H1 (cell line): ENCODE measurements around the gene SCMH1. TPM values are rescaled to one million over a fixed set of nuclear protein-coding genes. Genes with fewer than 3 reads are reported as not detected.

Experiments
- CTCF ChIA-PET: fragments of 300-600 bp; sonication (Branson Sonifier 250); formaldehyde crosslinking; loops from one replicate; lab custom pipeline; 2021; ENCODE audit not compliant: partially characterized antibody; lab: Charles Lee
- POLR2A ChIA-PET: fragments of 300-600 bp; sonication (Branson Sonifier 250); formaldehyde crosslinking; loops from one replicate; lab custom pipeline; 2021; ENCODE audit warnings: inconsistent platforms; ENCODE audit not compliant: partially characterized antibody; lab: Charles Lee
- DNase-seq, 2 experiments: peaks; one replicate each; pipeline versions ENCODE4 v3.0.0 to v3.0.0-alpha.2; 2010 to 2022; ENCODE audit warnings: low spot score in 2 of 2, low read depth in 1 of 2, mixed read lengths in 1 of 2
- FAIRE-seq: peaks from 2 replicates; lab custom pipeline; 2011; peaks lifted over from hg19 to GRCh38; lab: Jason Lieb, UNC
- H2AFZ ChIP-seq: 2 replicates; pipeline ENCODE4 v1.8.1; 2012; ENCODE audit warnings: low read length, inconsistent platforms
- H2AK5ac ChIP-seq: 2 replicates; pipeline ENCODE4 v1.6.1; 2013; ENCODE audit warnings: low read depth, low read length
- H2BK120ac ChIP-seq: replicated peaks from 2 replicates; pipeline ENCODE3; 2013; ENCODE audit warnings: low read depth, low read length, inconsistent platforms
- H2BK12ac ChIP-seq: 2 replicates; pipeline ENCODE4 v1.6.1; 2013; ENCODE audit warnings: low read depth, low read length
- H2BK15ac ChIP-seq: 2 replicates; pipeline ENCODE4 v1.6.1; 2013; ENCODE audit warnings: low read length
- H2BK20ac ChIP-seq: 2 replicates; pipeline ENCODE4 v1.6.1; 2013; ENCODE audit warnings: low read length
- H2BK5ac ChIP-seq: 2 replicates; pipeline ENCODE4 v1.6.1; 2013; ENCODE audit warnings: low read depth, low read length
- H3K14ac ChIP-seq: 2 replicates; pipeline ENCODE4 v1.6.1; 2013; ENCODE audit warnings: inconsistent platforms; ENCODE audit not compliant: insufficient read length
- H3K18ac ChIP-seq: 2 replicates; pipeline ENCODE4 v1.6.1; 2013; ENCODE audit warnings: low read length; ENCODE audit errors: extremely low read depth
- H3K23ac ChIP-seq: 2 replicates; pipeline ENCODE4 v1.6.1; 2013; ENCODE audit warnings: inconsistent platforms; ENCODE audit not compliant: insufficient read length
- H3K23me2 ChIP-seq: 2 replicates; pipeline ENCODE4 v1.6.1; 2013; ENCODE audit warnings: low read depth, low read length
- H3K27ac ChIP-seq: 2 replicates; pipeline ENCODE4 v1.6.1; 2011; ENCODE audit warnings: low read depth, low read length, inconsistent platforms
- H3K27me3 ChIP-seq, 4 experiments: replicated peaks in 1 of 4; 1 replicate in 1 of 4; 2 replicates in 3 of 4; pipeline versions ENCODE4 v1.6.1 to v1.8.1; 2011 to 2013; ENCODE audit warnings: low read length in 3 of 4, mild to moderate bottlenecking in 3 of 4, inconsistent platforms in 2 of 4, mixed read lengths in 2 of 4, moderate library complexity in 1 of 4; ENCODE audit not compliant: control insufficient read depth in 3 of 4, insufficient read depth in 3 of 4; ENCODE audit errors: extremely low read depth in 1 of 4
- H3K36me3 ChIP-seq, 4 experiments: 2 replicates each; pipeline versions ENCODE4 v1.6.1 to v1.8.1; 2011 to 2013; ENCODE audit warnings: mild to moderate bottlenecking in 4 of 4, low read length in 3 of 4, moderate library complexity in 2 of 4, control low read depth in 1 of 4, inconsistent platforms in 1 of 4; ENCODE audit not compliant: insufficient read depth in 4 of 4, control insufficient read depth in 2 of 4
- H3K4ac ChIP-seq: replicated peaks from 2 replicates; pipeline ENCODE3; 2013; ENCODE audit warnings: low read length, low read depth, mixed read lengths, inconsistent platforms; ENCODE audit not compliant: insufficient read length
- H3K4me1 ChIP-seq, 4 experiments: replicated peaks in 1 of 4; 1 replicate in 1 of 4; 2 replicates in 3 of 4; pipeline versions ENCODE4 v1.6.1 to v1.8.1; 2011 to 2013; ENCODE audit warnings: low read length in 3 of 4, inconsistent platforms in 2 of 4, mixed read lengths in 1 of 4; ENCODE audit not compliant: insufficient read depth in 4 of 4, control insufficient read depth in 3 of 4
- H3K4me2 ChIP-seq, 2 experiments: 2 replicates each; pipeline versions ENCODE4 v1.6.1 to v1.8.1; 2011 to 2013; ENCODE audit warnings: low read depth in 2 of 2, low read length in 2 of 2, control low read depth in 1 of 2, inconsistent platforms in 1 of 2, mild to moderate bottlenecking in 1 of 2; ENCODE audit not compliant: insufficient read depth in 1 of 2
- H3K4me3 ChIP-seq, 4 experiments: fragments of 200-600, 300-600 bp in 1 of 4; sonication (generic), shearing (Covaris generic), sonication (Bioruptor Twin) in 1 of 4; 2 replicates each; pipeline versions ENCODE4 v1.5.1 to v1.8.1; 2011 to 2016; ENCODE audit warnings: low read length in 4 of 4, low read depth in 3 of 4, control low read depth in 2 of 4, inconsistent platforms in 2 of 4, mild to moderate bottlenecking in 2 of 4, mixed read lengths in 1 of 4, moderate library complexity in 1 of 4; ENCODE audit not compliant: insufficient read depth in 2 of 4; ENCODE audit errors: extremely low read depth in 1 of 4
- H3K56ac ChIP-seq: replicated peaks from 2 replicates; pipeline ENCODE3; 2013; ENCODE audit warnings: low read depth, mild to moderate bottlenecking, mixed read lengths, low read length, inconsistent platforms; ENCODE audit not compliant: insufficient read length
- H3K79me1 ChIP-seq: 2 replicates; pipeline ENCODE4 v1.6.1; 2013; ENCODE audit warnings: low read depth, low read length, control low read depth
- H3K79me2 ChIP-seq, 2 experiments: 2 replicates each; pipeline versions ENCODE4 v1.6.1 to v1.8.1; 2012 to 2013; ENCODE audit warnings: low read length in 2 of 2, mild to moderate bottlenecking in 2 of 2, inconsistent platforms in 1 of 2; ENCODE audit not compliant: insufficient read depth in 2 of 2, control insufficient read depth in 1 of 2
- H3K9ac ChIP-seq, 4 experiments: replicated peaks in 1 of 4; 1 replicate in 1 of 4; 2 replicates in 3 of 4; pipeline versions ENCODE4 v1.6.1 to v1.8.1; 2011 to 2013; ENCODE audit warnings: low read depth in 3 of 4, low read length in 3 of 4, control low read depth in 2 of 4, mild to moderate bottlenecking in 2 of 4, moderate library complexity in 2 of 4, inconsistent platforms in 1 of 4; ENCODE audit errors: extremely low read depth in 1 of 4
- H3K9me3 ChIP-seq, 2 experiments: 2 replicates each; pipeline versions ENCODE4 v1.6.1 to v1.8.1; 2012 to 2013; ENCODE audit warnings: mild to moderate bottlenecking in 2 of 2, moderate library complexity in 2 of 2, control low read depth in 1 of 2, inconsistent platforms in 1 of 2, low read depth in 1 of 2, low read length in 1 of 2, mixed read lengths in 1 of 2; ENCODE audit not compliant: insufficient read depth in 2 of 2
- H4K20me1 ChIP-seq, 2 experiments: replicated peaks in 1 of 2; 2 replicates each; pipeline versions ENCODE3 to v1.8.1; 2011 to 2013; ENCODE audit warnings: inconsistent platforms in 2 of 2, low read length in 2 of 2, mild to moderate bottlenecking in 1 of 2; ENCODE audit not compliant: insufficient read depth in 2 of 2, control insufficient read depth in 1 of 2
- H4K5ac ChIP-seq: 2 replicates; pipeline ENCODE4 v1.6.1; 2013; ENCODE audit warnings: low read length, low read depth, mixed read lengths, inconsistent platforms; ENCODE audit not compliant: insufficient read length
- H4K8ac ChIP-seq: 2 replicates; pipeline ENCODE4 v1.8.0; 2013; ENCODE audit warnings: mild to moderate bottlenecking, moderate library complexity, low read length, inconsistent platforms; ENCODE audit not compliant: insufficient read depth; ENCODE audit errors: extremely low read depth
- H4K91ac ChIP-seq: replicated peaks from 2 replicates; pipeline ENCODE3; 2013; ENCODE audit warnings: low read length, mixed read lengths, inconsistent platforms; ENCODE audit not compliant: insufficient read length
- BACH1 ChIP-seq: IDR thresholded peaks from 2 replicates; pipeline ENCODE4 v1.6.1; 2012; ENCODE audit warnings: low read length, improper control_type of control experiment
- WGBS, 2 experiments: shearing (Covaris generic) in 1 of 2; methylation state at CpG; one replicate each; pipeline versions ENCODE4 v1.1.6 to v1.1.7; 2013 to 2015; ENCODE audit warnings: low lambda C conversion rate in 2 of 2, mixed read lengths in 2 of 2, inconsistent platforms in 1 of 2, low coverage in 1 of 2, missing lambda C conversion rate in 1 of 2; ENCODE audit not compliant: insufficient replicate concordance in 2 of 2, insufficient coverage in 1 of 2, insufficient read length in 1 of 2; ENCODE audit errors: extremely low coverage in 1 of 2, missing lambda C conversion rate in 1 of 2; 5-methylcytosine and 5-hydroxymethylcytosine counted together
- polyA plus RNA-seq, 7 experiments: library from polyadenylated mRNA; depleted of rRNA in 3 of 7; stranded (reverse) in 5 of 7; unstranded in 2 of 7; fragments of >200 nt in 5 of 7; fragments of 200-250 nt in 2 of 7; gene quantifications; 1 replicate in 5 of 7; 2 replicates in 1 of 7; 4 replicates in 1 of 7; pipeline versions ENCODE4 v1.2.1 to v1.2.3, GENCODE V29; 2011 to 2013; ENCODE audit warnings: missing spikeins in 2 of 7, mixed read lengths in 2 of 7
- total RNA-seq: library from RNA; stranded (reverse); fragmentation: NEBNext Ultra II Directional; extraction: Animal tissue kit (Norgen Biotek cat#: 25700); gene quantifications from 2 replicates; pipeline ENCODE4 v1.2.1, GENCODE V29; 2021

SCMH1 gene
- total and polyA plus RNA-seq, 2 of the 8 experiments (the other 6 are each of a cell fraction or from before 2014, with no cell fraction given), result 16.6 to 30.7 TPM

GRCh38 chr1:41100170-41100569 lies 141.9 kb downstream of the SCMH1 start:
- Histone ChIP-seq H3K56ac (no peak overlapping the region), H3K79me1 (no peaks in the 10 kb centered on the region), H3K23ac (no peak overlapping the region), H2BK5ac (no peak overlapping the region), H3K27ac (no peak overlapping the region), H2AFZ (no peak overlapping the region), H3K18ac (no peak overlapping the region), H4K8ac (no peak overlapping the region), H3K4me3 (no peak overlapping the region), H2BK15ac (no peak overlapping the region), H3K9ac (no peak overlapping the region), H3K27me3 (no peaks in the 10 kb centered on the region), H2BK20ac (no peak overlapping the region), H3K4me1 (peaks cover 0 to 3% (median 0%) of the 10 kb centered on the region in 4 experiments; a peak in 1 of 7 replicates), H3K4ac (no peak overlapping the region), H3K9me3 (no peaks in the 10 kb centered on the region), H2BK12ac (no peak overlapping the region), H4K91ac (no peak overlapping the region), H3K23me2 (no peaks in the 10 kb centered on the region), H2BK120ac (no peak overlapping the region), H4K20me1 (no peaks in the 10 kb centered on the region), H3K36me3 (no peaks in the 10 kb centered on the region), H3K4me2 (no peak overlapping the region), H3K79me2 (no peaks in the 10 kb centered on the region), H2AK5ac (no peak overlapping the region), H3K14ac (no peak overlapping the region), H4K5ac (no peak overlapping the region)
- CTCF ChIA-PET, result no interaction called here
- POLR2A ChIA-PET, result interaction anchor here (1.0 kb wide), 1 partner anchor 9 kb away, joined by 3 read pairs; no protein-coding TSS in a partner anchor
- 90% methylated on average over 4 of the region's 4 CpGs; no CpG with 5 or more reads in 1 of the 2 experiments for WGBS, 2 experiments
- DNase-seq (no peak), FAIRE-seq (no peak)
- no peak for TF ChIP-seq BACH1
